ENCODE results near the gene APC2.
"Not testable (repeated sequence)": the region's sequence is repeated elsewhere in the genome, so short reads cannot be mapped to it uniquely, and the experiment has no call there.

The APC2 gene

GRCh38 chr19:1429750-1430149, 20.2 kb upstream of the APC2 start:
- no peak for DNase-seq

- DNase-seq = no peak
Observed at GRCh38 chr19:1430246-1430645, 19.7 kb upstream of the APC2 start.

- DNase-seq = no peak
Observed at GRCh38 chr19:1431759-1432506, 18.0 kb upstream of the APC2 start.

- DNase-seq = no peak
Observed at GRCh38 chr19:1432507-1432887, 17.4 kb upstream of the APC2 start.

GRCh38 chr19:1433119-1434039, 16.5 kb upstream of the APC2 start:
- DNase-seq = no peak

- no peak for DNase-seq
Observed at GRCh38 chr19:1434040-1434366, 15.9 kb upstream of the APC2 start.

GRCh38 chr19:1434577-1435060, 15.3 kb upstream of the APC2 start:
- no peak for DNase-seq

GRCh38 chr19:1435378-1435989, 14.4 kb upstream of the APC2 start:
- DNase-seq = no peak

- DNase-seq = no peak
Observed at GRCh38 chr19:1437609-1438008, 12.3 kb upstream of the APC2 start.

- DNase-seq = peak; percentile 84
Observed at GRCh38 chr19:1438035-1438932, 11.6 kb upstream of the APC2 start, which contains the start of gene RPS15. RPS15 (plus strand) TSS chr19:1438396; CDS start chr19:1438426, 30 bp downstream.

GRCh38 chr19:1438933-1439354, 11.0 kb upstream of the APC2 start:
- no peak for DNase-seq

GRCh38 chr19:1439525-1440417, 10.2 kb upstream of the APC2 start:
- not testable (repeated sequence) for DNase-seq

- DNase-seq = no peak
Observed at GRCh38 chr19:1440418-1440801, 9.5 kb upstream of the APC2 start.

- no peak for DNase-seq
Observed at GRCh38 chr19:1441022-1441426, 8.9 kb upstream of the APC2 start.

GRCh38 chr19:1441677-1442438, 8.1 kb upstream of the APC2 start:
- DNase-seq = no peak

- DNase-seq = peak; percentile 27
Observed at GRCh38 chr19:1445185-1445931, 4.6 kb upstream of the APC2 start.

GRCh38 chr19:1445932-1446712, 3.8 kb upstream of the APC2 start:
- no peak for DNase-seq

GRCh38 chr19:1446713-1447481, 3.0 kb upstream of the APC2 start:
- DNase-seq = no peak

Measured in NCI-H510A treated with DMSO at 0.1 percent for 48 hours (cell line).